DOHH2 (cell line): ENCODE measurements around the gene ELP4.

Source experiments
- H3F3A ChIP-seq: fragments of 200-600 bp; sonication (generic), shearing (Covaris generic); 2 replicates; pipeline ENCODE4 v1.6.0; 2016; ENCODE audit warnings: antibody characterized with exemption, mild to moderate bottlenecking; ENCODE audit not compliant: control insufficient read depth, insufficient read depth
- H3K27ac ChIP-seq: fragments of 200-600 bp; sonication (generic); 2 replicates; pipeline ENCODE4 v1.5.1; 2014; ENCODE audit warnings: low read depth, mild to moderate bottlenecking, low read length, moderate library complexity
- H3K27me3 ChIP-seq: fragments of 200-600 bp; sonication (generic); 2 replicates; pipeline ENCODE4 v1.6.1; 2014; ENCODE audit warnings: mild to moderate bottlenecking, low read length, mixed read lengths; ENCODE audit not compliant: control insufficient read depth
- H3K36me3 ChIP-seq: fragments of 200-600 bp; sonication (generic); 2 replicates; pipeline ENCODE4 v1.6.1; 2014; ENCODE audit warnings: mild to moderate bottlenecking, low read length, moderate library complexity, mixed read lengths; ENCODE audit not compliant: control insufficient read depth
- H3K4me1 ChIP-seq: fragments of 200-600 bp; sonication (generic); 2 replicates; pipeline ENCODE4 v1.6.1; 2014; ENCODE audit warnings: mild to moderate bottlenecking, low read length, mixed read lengths; ENCODE audit not compliant: control insufficient read depth
- H3K4me2 ChIP-seq: fragments of 200-600 bp; sonication (generic); 2 replicates; pipeline ENCODE4 v1.6.0; 2014; ENCODE audit warnings: mild to moderate bottlenecking, low read length, moderate library complexity
- H3K4me3 ChIP-seq: fragments of 200-600 bp; sonication (generic); 2 replicates; pipeline ENCODE4 v1.5.1; 2014; ENCODE audit warnings: mild to moderate bottlenecking, low read length, mixed read lengths
- H3K79me2 ChIP-seq: fragments of 200-600 bp; sonication (generic); 2 replicates; pipeline ENCODE4 v1.6.1; 2014; ENCODE audit warnings: mild to moderate bottlenecking, low read length, mixed read lengths; ENCODE audit not compliant: control insufficient read depth
- H3K9me2 ChIP-seq: fragments of 200-600 bp; sonication (generic); replicated peaks from 2 replicates; pipeline ENCODE4 v1.6.1; 2014; ENCODE audit warnings: mild to moderate bottlenecking, low read length, mixed read lengths; ENCODE audit not compliant: control insufficient read depth
- H3K9me3 ChIP-seq: fragments of 200-600 bp; sonication (generic); 2 replicates; pipeline ENCODE4 v1.6.1; 2014; ENCODE audit warnings: antibody characterized with exemption, low read length, mixed read lengths; ENCODE audit not compliant: control insufficient read depth, insufficient read depth
- H4K20me1 ChIP-seq: fragments of 200-600 bp; sonication (generic); 2 replicates; pipeline ENCODE4 v1.6.0; 2014; ENCODE audit warnings: low read depth, mild to moderate bottlenecking, antibody characterized with exemption, low read length, moderate library complexity; ENCODE audit not compliant: control insufficient read depth, insufficient read depth
- EZH2phosphoT487 ChIP-seq: fragments of 200-600 bp; sonication (generic); IDR thresholded peaks from 2 replicates; pipeline ENCODE4 v1.6.1; 2017; ENCODE audit warnings: borderline replicate concordance, mild to moderate bottlenecking, antibody characterized with exemption, low read length, moderate library complexity, mixed read lengths
- TF ChIP-seq, protein P1 (sequence below): fragments of 200-600 bp; sonication (generic); IDR thresholded peaks from one replicate; pipeline ENCODE4 v1.5.1; 2014; ENCODE audit warnings: antibody characterized with exemption, mild to moderate bottlenecking, low read depth, low read length; ENCODE audit not compliant: poor library complexity, severe bottlenecking

The ELP4 gene

DNA sequence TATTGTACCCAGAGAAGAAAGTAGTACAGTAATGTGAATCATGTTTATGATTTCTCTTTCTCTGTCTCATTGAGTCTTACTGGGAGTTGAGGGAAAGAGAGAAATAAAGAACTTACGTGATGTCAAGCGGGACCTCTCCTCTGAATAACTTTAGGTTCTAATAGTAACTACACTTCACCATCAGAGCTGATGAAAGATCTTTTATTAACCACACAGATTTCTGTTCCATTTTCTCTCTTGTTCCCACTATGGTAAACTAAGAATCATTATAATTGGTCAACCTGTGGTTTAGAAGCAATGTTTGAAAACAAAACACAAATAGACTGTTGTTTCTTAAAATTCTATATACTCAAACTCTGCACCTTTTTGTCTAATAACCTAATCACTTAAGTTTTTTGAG lies 142.3 kb downstream of the ELP4 start:
- no peak overlapping the region for H3K4me2 ChIP-seq
- no peaks in the 10 kb centered on the region for H4K20me1 ChIP-seq
- no peaks in the 10 kb centered on the region for H3K79me2 ChIP-seq
- TF ChIP-seq, protein P1, sequence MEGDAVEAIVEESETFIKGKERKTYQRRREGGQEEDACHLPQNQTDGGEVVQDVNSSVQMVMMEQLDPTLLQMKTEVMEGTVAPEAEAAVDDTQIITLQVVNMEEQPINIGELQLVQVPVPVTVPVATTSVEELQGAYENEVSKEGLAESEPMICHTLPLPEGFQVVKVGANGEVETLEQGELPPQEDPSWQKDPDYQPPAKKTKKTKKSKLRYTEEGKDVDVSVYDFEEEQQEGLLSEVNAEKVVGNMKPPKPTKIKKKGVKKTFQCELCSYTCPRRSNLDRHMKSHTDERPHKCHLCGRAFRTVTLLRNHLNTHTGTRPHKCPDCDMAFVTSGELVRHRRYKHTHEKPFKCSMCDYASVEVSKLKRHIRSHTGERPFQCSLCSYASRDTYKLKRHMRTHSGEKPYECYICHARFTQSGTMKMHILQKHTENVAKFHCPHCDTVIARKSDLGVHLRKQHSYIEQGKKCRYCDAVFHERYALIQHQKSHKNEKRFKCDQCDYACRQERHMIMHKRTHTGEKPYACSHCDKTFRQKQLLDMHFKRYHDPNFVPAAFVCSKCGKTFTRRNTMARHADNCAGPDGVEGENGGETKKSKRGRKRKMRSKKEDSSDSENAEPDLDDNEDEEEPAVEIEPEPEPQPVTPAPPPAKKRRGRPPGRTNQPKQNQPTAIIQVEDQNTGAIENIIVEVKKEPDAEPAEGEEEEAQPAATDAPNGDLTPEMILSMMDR: no peak
- no peak for TF ChIP-seq EZH2phosphoT487
- no peaks in the 10 kb centered on the region for H3F3A ChIP-seq
- H3K36me3 ChIP-seq: no peaks in the 10 kb centered on the region
- no peak overlapping the region for H3K4me3 ChIP-seq
- H3K9me2 ChIP-seq: no peaks in the 10 kb centered on the region
- no peaks in the 10 kb centered on the region for H3K9me3 ChIP-seq
- no peak overlapping the region for H3K27ac ChIP-seq
- no peaks in the 10 kb centered on the region for H3K4me1 ChIP-seq
- no peaks in the 10 kb centered on the region for H3K27me3 ChIP-seq

DNA sequence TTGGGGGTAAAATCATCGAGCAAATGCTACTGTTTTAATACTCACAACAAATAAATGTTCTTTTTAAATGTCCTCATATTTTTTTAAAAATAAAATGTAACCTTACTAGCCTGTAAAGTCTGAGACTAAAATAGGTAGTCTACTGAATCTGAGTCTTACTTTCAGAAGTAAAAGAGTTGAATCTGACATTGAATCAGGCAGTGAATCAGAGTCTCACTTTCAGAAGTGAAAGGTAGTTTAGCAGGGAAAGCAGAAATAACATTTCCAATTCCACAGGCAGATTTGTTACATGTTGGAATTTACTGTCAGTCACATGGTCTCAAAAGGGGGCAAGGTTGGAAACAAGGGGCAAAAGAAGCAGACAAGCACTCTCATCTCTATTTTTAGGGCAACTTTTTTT lies 143.0 kb downstream of the ELP4 start:
- TF ChIP-seq, protein P1: no peak
- TF ChIP-seq EZH2phosphoT487: no peak
- Histone ChIP-seq H3K79me2 (no peaks in the 10 kb centered on the region), H3K4me2 (no peak overlapping the region), H3K36me3 (no peaks in the 10 kb centered on the region), H3F3A (no peaks in the 10 kb centered on the region), H4K20me1 (no peaks in the 10 kb centered on the region), H3K27ac (no peak overlapping the region), H3K4me1 (no peaks in the 10 kb centered on the region), H3K27me3 (no peaks in the 10 kb centered on the region), H3K9me2 (no peaks in the 10 kb centered on the region), H3K9me3 (no peaks in the 10 kb centered on the region), H3K4me3 (no peak overlapping the region)

DNA sequence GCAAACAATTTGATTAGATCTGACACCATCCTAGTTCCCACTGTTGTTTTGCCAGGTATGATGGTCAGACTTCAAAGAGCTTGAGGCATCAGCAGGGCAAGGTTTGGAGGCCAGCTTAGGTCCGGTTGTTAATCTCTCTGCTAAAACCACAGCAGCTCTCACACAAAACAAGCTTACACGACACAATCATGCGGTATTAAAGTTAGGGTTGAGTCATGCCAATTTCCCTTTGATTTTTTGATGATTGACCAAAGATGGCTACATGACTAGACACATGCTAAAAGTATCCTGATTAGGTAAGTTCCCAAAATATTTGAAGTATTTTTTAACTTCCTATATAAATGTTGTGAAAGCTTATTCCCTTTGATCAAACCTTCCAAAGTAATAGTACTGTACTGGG lies 145.9 kb downstream of the ELP4 start:
- H3K27ac ChIP-seq: no peak overlapping the region
- H3K4me3 ChIP-seq: no peak overlapping the region
- no peaks in the 10 kb centered on the region for H3F3A ChIP-seq
- no peaks in the 10 kb centered on the region for H3K27me3 ChIP-seq
- H3K9me3 ChIP-seq: no peaks in the 10 kb centered on the region
- no peaks in the 10 kb centered on the region for H3K4me1 ChIP-seq
- TF ChIP-seq, protein P1: no peak
- no peak for TF ChIP-seq EZH2phosphoT487
- no peaks in the 10 kb centered on the region for H3K36me3 ChIP-seq
- no peaks in the 10 kb centered on the region for H3K79me2 ChIP-seq
- no peaks in the 10 kb centered on the region for H4K20me1 ChIP-seq
- H3K9me2 ChIP-seq: no peaks in the 10 kb centered on the region
- no peak overlapping the region for H3K4me2 ChIP-seq

DNA sequence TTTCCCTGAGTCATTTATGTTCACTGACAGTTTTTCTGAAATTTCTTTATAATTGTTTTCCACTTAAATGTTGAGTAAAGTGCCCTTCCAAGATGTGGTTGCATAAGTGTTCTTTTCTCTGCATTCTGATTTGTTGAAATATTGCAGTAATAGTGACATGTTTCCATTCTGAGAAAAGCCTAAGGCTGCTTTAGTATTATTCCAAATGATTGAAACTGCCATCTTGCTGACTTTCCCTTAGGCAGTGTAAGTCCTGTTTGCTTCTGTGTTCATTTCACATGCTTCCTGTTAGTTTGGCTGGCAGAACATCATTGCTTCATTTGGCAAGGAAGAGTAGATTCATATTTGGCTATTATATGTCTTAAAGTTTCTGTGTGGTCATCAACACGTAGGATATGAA lies 146.5 kb downstream of the ELP4 start:
- no peak overlapping the region for H3K4me3 ChIP-seq
- H3K27me3 ChIP-seq: no peaks in the 10 kb centered on the region
- no peaks in the 10 kb centered on the region for H3K9me2 ChIP-seq
- H3K36me3 ChIP-seq: no peaks in the 10 kb centered on the region
- H3K4me2 ChIP-seq: no peak overlapping the region
- H3K9me3 ChIP-seq: no peaks in the 10 kb centered on the region
- H4K20me1 ChIP-seq: no peaks in the 10 kb centered on the region
- no peak for TF ChIP-seq EZH2phosphoT487
- TF ChIP-seq, protein P1: no peak
- no peaks in the 10 kb centered on the region for H3K79me2 ChIP-seq
- no peaks in the 10 kb centered on the region for H3F3A ChIP-seq
- H3K4me1 ChIP-seq: no peaks in the 10 kb centered on the region
- H3K27ac ChIP-seq: no peak overlapping the region
